ENCODE results near the gene ZBBX. TPM values are rescaled to one million over a fixed set of nuclear protein-coding genes. Genes with fewer than 3 reads are reported as not detected.

Gene ZBBX
- total RNA-seq, 2 experiments from 2014 or later = not detected

DNA sequence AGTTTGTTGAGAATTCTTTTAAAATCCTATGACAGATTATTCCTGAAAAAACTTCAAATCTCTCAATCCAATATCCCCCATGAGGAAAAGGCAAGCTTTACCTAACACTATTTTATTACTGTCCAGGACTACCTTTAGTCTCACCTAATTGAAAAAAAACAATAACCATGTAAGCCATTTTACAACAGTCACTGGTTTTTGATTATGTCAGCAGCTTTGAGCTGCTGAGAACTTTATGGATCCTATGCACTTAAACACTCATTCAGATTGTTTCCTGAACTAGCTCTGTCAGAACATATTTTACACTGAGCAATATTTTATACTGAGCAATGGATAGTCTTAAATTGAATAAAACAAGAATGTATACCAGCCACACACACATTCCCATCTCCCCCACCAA, 79.9 kb downstream of the ZBBX start:
- no peaks in the 10 kb centered on the region for H3K27me3 Mint-ChIP-seq
- no peak overlapping the region for H3K27ac Mint-ChIP-seq
- CTCF ChIA-PET = no interaction called here
- no peaks in the 10 kb centered on the region for H3K4me1 Mint-ChIP-seq (ENCODE audit: low read depth)
- POLR2A ChIA-PET = no interaction called here
- intact Hi-C loops (cut with micrococcal nuclease) = no loop called here
- H3K4me3 Mint-ChIP-seq = no peak overlapping the region
- DNase-seq = no peak
- H3K9me3 Mint-ChIP-seq = no peaks in the 10 kb centered on the region
- H3K36me3 Mint-ChIP-seq = no peaks in the 10 kb centered on the region

DNA sequence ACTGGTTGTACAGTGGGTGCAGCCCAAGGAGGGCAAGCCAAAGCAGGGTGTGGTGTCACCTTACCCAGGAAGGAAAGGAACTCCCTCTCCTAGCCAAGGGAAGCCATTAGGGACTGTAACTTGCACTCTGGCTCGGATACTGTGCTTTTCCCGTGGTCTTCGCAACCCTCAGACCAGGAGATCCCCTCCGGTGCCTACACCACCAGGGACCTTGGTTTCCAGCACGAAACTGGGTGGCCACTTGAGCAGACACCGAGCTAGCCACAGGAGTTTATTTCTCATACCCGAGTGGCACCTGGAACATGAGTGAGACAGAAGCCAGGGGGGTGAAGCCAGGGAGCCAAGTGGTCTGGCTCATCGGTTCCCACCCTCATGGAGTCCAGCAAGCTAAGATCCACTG, 90.7 kb downstream of the ZBBX start:
- ChIA-PET POLR2A (no interaction called here), CTCF (no interaction called here)
- Mint-ChIP-seq H3K4me3 (no peak overlapping the region), H3K9me3 (no peaks in the 10 kb centered on the region), H3K4me1 (ENCODE audit: low read depth) (no peaks in the 10 kb centered on the region), H3K36me3 (no peaks in the 10 kb centered on the region), H3K27ac (no peak overlapping the region), H3K27me3 (no peaks in the 10 kb centered on the region)
- no peak for DNase-seq
- intact Hi-C loops (cut with micrococcal nuclease) = no loop called here

DNA sequence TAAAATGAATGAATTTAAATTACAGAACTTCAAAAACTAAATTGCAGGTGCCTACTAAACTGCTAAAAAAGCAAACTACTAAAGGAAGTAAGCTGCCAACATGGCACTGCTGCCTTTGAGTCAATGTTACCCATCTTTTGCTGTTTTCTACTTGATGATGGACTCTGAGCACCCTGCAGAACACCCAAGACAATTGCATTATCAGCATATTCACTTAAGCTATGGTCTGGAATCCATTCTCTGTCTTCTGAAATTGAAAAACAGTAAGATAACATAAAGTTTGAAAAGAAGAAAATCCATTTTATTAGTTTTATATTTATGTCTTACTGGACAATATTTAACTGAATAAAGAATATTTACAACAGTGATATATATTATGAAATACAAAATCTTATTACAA, 91.4 kb downstream of the ZBBX start:
- H3K4me1 Mint-ChIP-seq (ENCODE audit: low read depth) = no peaks in the 10 kb centered on the region
- no peaks in the 10 kb centered on the region for H3K36me3 Mint-ChIP-seq
- no peak for DNase-seq
- no peak overlapping the region for H3K27ac Mint-ChIP-seq
- H3K4me3 Mint-ChIP-seq = no peak overlapping the region
- CTCF ChIA-PET = no interaction called here
- no peaks in the 10 kb centered on the region for H3K27me3 Mint-ChIP-seq
- intact Hi-C loops (cut with micrococcal nuclease) = no loop called here
- POLR2A ChIA-PET = no interaction called here
- no peaks in the 10 kb centered on the region for H3K9me3 Mint-ChIP-seq

DNA sequence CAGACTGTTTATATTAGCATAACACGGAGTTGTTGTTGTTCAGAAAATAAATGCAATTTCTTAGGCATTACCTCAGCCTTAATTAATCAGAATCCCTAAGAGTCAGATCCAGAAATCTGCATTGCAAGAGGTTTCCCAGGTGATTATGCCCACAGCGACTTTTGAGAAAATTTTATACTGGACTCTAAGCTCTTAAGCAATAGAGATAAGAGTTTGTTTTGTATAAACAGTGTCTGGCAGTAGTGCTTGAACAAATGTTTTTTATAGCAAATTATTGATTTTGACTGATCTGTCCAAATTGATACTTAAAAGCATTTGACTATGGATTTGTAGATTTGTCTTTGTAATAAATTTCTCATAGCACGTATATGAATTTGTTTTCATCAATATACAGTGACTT, 92.8 kb downstream of the ZBBX start:
- ChIA-PET CTCF (no interaction called here), POLR2A (no interaction called here)
- H3K4me3 Mint-ChIP-seq = no peak overlapping the region
- no peaks in the 10 kb centered on the region for H3K9me3 Mint-ChIP-seq
- H3K27me3 Mint-ChIP-seq = no peaks in the 10 kb centered on the region
- H3K27ac Mint-ChIP-seq = no peak overlapping the region
- no peaks in the 10 kb centered on the region for H3K36me3 Mint-ChIP-seq
- no peaks in the 10 kb centered on the region for H3K4me1 Mint-ChIP-seq (ENCODE audit: low read depth)
- DNase-seq = no peak
- intact Hi-C loops (cut with micrococcal nuclease) = no loop called here

DNA sequence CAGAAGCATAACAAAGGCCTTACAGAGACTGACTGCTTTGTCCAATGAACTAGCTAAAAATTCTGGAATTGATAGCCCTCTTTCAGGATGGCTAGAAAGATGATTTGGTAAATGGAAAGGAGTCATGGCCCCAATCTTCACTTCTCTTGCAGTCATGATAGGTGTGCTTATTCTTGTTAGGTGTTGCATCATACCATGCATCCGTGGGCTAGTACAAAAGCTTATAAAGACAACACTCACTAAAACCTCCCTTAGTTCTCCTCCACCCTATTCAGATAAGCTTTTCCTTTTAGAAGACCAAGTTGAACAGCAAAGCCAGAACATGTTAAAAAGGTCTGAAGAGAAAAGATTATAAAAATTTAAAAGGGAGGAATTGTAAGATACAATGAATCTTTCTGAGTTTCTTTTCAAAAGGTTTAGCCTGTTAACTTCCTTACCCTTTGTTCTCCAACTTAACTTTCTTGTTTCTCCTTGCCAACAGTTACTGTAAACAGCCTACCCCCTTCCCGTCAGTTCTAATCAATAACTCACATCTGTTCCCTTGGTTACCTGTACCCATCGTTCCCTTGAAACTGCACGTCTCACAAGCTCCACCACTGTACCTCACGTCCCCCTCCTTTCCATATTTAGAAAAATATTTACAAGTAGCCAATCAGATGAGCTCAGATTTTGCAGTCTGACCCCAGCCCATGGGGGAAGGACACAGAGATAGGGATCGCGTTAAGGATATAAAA, 105.8 kb downstream of the ZBBX start:
- Mint-ChIP-seq H3K27me3 (no peaks in the 10 kb centered on the region), H3K36me3 (no peaks in the 10 kb centered on the region), H3K9me3 (no peaks in the 10 kb centered on the region), H3K4me1 (ENCODE audit: low read depth) (no peaks in the 10 kb centered on the region), H3K27ac (no peak overlapping the region), H3K4me3 (no peak overlapping the region)
- CTCF ChIA-PET = no interaction called here
- POLR2A ChIA-PET = no interaction called here
- DNase-seq = no peak
- intact Hi-C loops (cut with micrococcal nuclease) = no loop called here

DNA sequence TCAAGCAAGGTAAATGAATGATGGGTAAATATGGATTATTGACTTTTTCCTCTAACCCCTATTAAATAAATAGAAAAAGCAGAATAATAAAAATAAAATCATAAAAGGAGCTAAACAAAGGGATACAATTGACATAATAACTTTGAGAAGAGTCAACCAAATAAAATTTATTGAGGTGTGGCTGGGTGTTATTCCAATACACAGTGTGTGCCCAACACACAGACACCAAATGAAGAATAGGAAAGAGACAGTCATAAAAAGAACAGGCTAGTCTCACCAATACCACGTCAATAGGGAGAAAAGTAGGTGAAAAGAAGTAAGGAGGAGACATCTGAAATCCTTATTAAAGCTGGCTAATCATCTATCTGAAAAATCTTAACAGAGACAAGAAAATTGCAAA, 127.1 kb downstream of the ZBBX start:
- DNase-seq = no peak
- H3K27me3 Mint-ChIP-seq = no peaks in the 10 kb centered on the region
- no peaks in the 10 kb centered on the region for H3K9me3 Mint-ChIP-seq
- POLR2A ChIA-PET = no interaction called here
- no peaks in the 10 kb centered on the region for H3K36me3 Mint-ChIP-seq
- CTCF ChIA-PET = no interaction called here
- no peaks in the 10 kb centered on the region for H3K4me1 Mint-ChIP-seq (ENCODE audit: low read depth)
- no peak overlapping the region for H3K27ac Mint-ChIP-seq
- H3K4me3 Mint-ChIP-seq = no peak overlapping the region
- intact Hi-C loops (cut with micrococcal nuclease) = no loop called here

DNA sequence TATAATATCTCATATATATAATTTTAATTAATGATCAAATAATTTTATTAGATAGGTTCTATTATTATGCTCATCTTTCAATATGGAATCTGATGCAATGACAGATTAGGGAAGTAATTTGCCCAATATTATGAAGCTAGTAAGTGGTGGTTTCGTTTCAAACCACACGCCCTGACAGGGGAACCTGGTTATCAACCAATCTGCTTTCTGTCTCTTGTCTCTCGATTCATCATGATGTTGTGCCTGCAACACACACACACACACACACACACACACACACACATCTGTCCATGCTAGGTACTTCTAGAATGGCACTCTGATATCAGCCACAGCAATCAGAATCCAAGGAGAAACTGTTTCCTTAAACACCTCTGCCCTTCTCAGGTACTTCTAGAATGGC, 128.4 kb downstream of the ZBBX start:
- no peak for DNase-seq
- no peak overlapping the region for H3K4me3 Mint-ChIP-seq
- intact Hi-C loops (cut with micrococcal nuclease) = no loop called here
- no peak overlapping the region for H3K27ac Mint-ChIP-seq
- no peaks in the 10 kb centered on the region for H3K9me3 Mint-ChIP-seq
- ChIA-PET CTCF (no interaction called here), POLR2A (no interaction called here)
- no peaks in the 10 kb centered on the region for H3K36me3 Mint-ChIP-seq
- H3K27me3 Mint-ChIP-seq = no peaks in the 10 kb centered on the region
- no peaks in the 10 kb centered on the region for H3K4me1 Mint-ChIP-seq (ENCODE audit: low read depth)

DNA sequence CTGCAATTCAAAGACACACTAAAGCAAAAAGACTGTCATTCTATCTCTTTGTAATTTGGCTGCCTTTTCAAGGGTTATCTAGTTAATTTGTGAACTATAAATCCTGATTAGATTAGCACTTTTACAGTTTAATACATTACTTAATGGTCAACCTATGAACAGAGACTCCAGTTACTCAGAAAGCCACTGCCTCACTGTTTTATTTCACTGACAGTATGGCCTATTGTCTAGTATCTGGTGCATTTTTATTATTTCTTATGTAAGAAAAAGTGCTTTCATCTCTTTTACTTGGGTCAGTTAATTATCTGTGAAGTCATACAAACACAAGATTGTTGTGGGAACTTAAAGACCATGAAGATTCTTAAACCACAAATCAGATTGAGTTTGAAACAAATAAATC, 133.8 kb downstream of the ZBBX start:
- DNase-seq = no peak
- Mint-ChIP-seq H3K9me3 (no peaks in the 10 kb centered on the region), H3K4me1 (ENCODE audit: low read depth) (no peaks in the 10 kb centered on the region), H3K27ac (no peak overlapping the region), H3K4me3 (no peak overlapping the region), H3K36me3 (no peaks in the 10 kb centered on the region), H3K27me3 (no peaks in the 10 kb centered on the region)
- ChIA-PET POLR2A (no interaction called here), CTCF (no interaction called here)
- intact Hi-C loops (cut with micrococcal nuclease) = no loop called here

DNA sequence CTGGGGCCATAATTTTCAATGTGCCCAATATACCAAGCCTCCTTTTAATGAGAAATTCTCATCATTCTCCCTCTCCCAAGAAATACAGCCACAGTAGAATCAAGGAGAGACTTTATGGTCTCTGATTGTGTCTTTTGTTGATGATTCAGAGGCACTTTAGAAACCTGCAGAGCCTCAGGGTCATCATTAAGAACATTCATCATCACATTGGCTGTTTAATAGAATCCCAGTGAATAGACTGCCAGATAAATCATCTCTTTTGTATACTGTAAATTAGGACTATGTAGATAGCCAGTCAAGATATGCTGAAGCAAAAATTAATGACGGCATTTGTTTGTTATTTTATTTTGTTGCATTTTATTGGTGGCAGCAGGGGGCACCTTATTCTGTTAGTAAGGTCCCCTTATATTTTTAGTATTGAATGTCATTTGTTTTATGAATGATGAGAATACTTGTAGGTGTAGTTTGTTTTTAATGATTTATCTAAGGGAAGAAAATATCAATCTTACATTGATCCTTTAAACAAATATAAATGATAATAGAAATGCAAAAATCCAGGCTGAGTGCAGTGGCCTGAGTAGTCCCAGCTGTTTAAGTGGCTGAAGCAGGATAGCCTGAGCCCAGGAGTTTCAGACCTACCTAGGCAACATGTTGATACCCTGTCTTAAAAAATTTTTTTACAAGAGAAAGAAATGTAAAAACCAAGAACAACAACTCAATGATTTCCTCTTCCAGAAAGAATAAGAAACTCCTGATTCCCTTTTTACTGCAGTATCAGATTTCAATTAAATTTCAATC, 138.8 kb downstream of the ZBBX start:
- ChIA-PET CTCF (no interaction called here), POLR2A (no interaction called here)
- H3K4me3 Mint-ChIP-seq = no peak overlapping the region
- DNase-seq = no peak
- no peaks in the 10 kb centered on the region for H3K4me1 Mint-ChIP-seq (ENCODE audit: low read depth)
- H3K36me3 Mint-ChIP-seq = no peaks in the 10 kb centered on the region
- intact Hi-C loops (cut with micrococcal nuclease) = no loop called here
- H3K9me3 Mint-ChIP-seq = no peaks in the 10 kb centered on the region
- H3K27me3 Mint-ChIP-seq = no peaks in the 10 kb centered on the region
- no peak overlapping the region for H3K27ac Mint-ChIP-seq

DNA sequence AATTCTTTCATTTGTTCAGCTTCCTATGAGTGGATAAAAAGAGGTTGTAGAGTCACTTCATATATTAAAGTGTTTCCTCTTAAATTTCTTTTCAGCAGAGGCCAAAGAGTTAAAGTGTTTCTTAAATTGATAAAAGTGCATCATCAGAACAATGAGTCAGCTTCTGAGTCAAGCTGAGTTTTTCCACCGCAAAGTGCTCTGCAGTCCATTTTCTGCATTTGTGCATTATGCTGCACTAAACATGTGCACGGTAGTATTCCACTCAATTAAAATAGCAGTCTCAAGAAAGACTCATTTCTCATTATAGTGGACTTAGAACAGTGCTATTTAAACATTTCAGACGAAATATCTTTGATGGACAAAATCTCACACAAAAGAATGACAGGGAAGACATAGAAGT, 152.0 kb downstream of the ZBBX start:
- intact Hi-C loops (cut with micrococcal nuclease) = no loop called here
- Mint-ChIP-seq H3K27ac (no peak overlapping the region), H3K36me3 (no peaks in the 10 kb centered on the region), H3K4me1 (ENCODE audit: low read depth) (no peaks in the 10 kb centered on the region), H3K27me3 (no peaks in the 10 kb centered on the region), H3K9me3 (no peaks in the 10 kb centered on the region), H3K4me3 (no peak overlapping the region)
- CTCF ChIA-PET = no interaction called here
- DNase-seq = no peak
- POLR2A ChIA-PET = no interaction called here

DNA sequence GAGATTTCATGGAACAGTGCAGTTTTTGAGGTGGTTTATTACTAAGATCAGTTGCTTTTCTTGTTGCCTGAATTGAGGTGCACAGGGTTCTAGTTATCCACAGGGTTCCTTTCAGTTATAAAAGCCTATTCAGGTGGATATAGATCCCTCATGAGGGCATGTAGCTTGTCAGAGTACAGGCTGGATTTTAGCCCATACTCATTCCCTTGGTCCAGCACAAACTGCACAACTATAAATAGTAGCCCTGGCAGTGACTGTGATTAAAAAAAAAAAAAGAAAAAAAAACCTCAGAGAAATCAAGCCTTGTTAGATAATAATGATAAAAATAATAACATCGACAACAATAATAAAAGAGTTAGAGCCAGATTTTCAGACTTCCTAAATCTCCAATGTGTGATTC, 154.3 kb downstream of the ZBBX start:
- Mint-ChIP-seq H3K27me3 (no peaks in the 10 kb centered on the region), H3K4me3 (no peak overlapping the region), H3K9me3 (peaks cover 4% of the 10 kb centered on the region), H3K36me3 (no peaks in the 10 kb centered on the region), H3K27ac (no peak overlapping the region), H3K4me1 (ENCODE audit: low read depth) (no peaks in the 10 kb centered on the region)
- intact Hi-C loops (cut with micrococcal nuclease) = no loop called here
- ChIA-PET POLR2A (no interaction called here), CTCF (no interaction called here)
- no peak for DNase-seq

DNA sequence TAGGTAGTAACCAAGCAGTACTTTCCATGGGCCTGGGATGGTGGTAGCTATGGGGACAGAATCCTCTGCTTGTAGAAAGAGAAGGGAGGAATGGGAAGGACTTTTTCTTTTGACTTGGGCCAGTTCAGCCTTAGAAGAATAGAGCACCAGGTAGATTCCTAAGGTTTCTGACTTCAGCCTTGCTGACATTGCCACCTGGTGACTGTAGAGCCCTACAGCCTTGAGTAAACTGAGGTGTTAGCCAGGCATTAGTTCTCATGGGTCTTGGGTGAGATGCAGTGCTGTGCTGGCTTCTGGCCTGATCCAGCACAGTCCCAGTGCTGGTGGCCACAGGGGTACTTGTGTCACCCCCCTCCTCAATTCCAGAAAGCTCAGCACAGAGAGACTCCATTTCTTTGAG, 171.1 kb downstream of the ZBBX start:
- Mint-ChIP-seq H3K27ac (no peak overlapping the region), H3K27me3 (no peaks in the 10 kb centered on the region), H3K9me3 (peaks cover 7% of the 10 kb centered on the region), H3K4me1 (ENCODE audit: low read depth) (no peaks in the 10 kb centered on the region), H3K36me3 (no peaks in the 10 kb centered on the region), H3K4me3 (no peak overlapping the region)
- CTCF ChIA-PET = no interaction called here
- POLR2A ChIA-PET = no interaction called here
- no peak for DNase-seq
- intact Hi-C loops (cut with micrococcal nuclease) = no loop called here

DNA sequence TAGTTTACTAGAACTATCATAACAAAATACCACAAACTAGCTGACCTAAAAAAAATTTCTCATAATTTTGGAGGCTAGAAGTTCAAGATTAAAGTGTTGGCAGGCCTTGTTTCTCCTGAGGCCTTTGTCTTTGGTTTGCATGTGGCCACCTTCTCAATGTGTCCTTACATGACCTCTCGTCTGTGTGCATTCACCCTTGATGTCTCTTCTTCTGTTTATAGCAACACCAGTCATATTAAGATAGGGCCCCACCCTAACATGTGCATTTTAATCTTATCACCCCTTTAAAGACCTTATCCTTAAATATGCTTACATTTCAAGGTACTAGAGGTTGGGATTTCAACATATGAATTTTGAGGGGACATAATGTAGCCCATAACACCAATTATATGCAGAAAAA, 177.0 kb downstream of the ZBBX start:
- DNase-seq = no peak
- H3K27me3 Mint-ChIP-seq = no peaks in the 10 kb centered on the region
- POLR2A ChIA-PET = no interaction called here
- H3K9me3 Mint-ChIP-seq = peaks cover 2% of the 10 kb centered on the region
- no peaks in the 10 kb centered on the region for H3K4me1 Mint-ChIP-seq (ENCODE audit: low read depth)
- CTCF ChIA-PET = no interaction called here
- H3K27ac Mint-ChIP-seq = no peak overlapping the region
- no peak overlapping the region for H3K4me3 Mint-ChIP-seq
- no peaks in the 10 kb centered on the region for H3K36me3 Mint-ChIP-seq
- intact Hi-C loops (cut with micrococcal nuclease) = no loop called here

Measured in activated CD4-positive, alpha-beta memory T cell treated with anti-CD3 and anti-CD28 coated beads for 36 hours (primary cell).